ENCODE measurements around the gene MLST8. TPM values are rescaled to one million over a fixed set of nuclear protein-coding genes. Genes with fewer than 3 reads are reported as not detected.

Gene MLST8
- total and polyA plus RNA-seq, 2 of the 8 experiments (the other 6 are each of a cell fraction or from before 2014, with no cell fraction given) = 67.6 to 321 TPM

DNA sequence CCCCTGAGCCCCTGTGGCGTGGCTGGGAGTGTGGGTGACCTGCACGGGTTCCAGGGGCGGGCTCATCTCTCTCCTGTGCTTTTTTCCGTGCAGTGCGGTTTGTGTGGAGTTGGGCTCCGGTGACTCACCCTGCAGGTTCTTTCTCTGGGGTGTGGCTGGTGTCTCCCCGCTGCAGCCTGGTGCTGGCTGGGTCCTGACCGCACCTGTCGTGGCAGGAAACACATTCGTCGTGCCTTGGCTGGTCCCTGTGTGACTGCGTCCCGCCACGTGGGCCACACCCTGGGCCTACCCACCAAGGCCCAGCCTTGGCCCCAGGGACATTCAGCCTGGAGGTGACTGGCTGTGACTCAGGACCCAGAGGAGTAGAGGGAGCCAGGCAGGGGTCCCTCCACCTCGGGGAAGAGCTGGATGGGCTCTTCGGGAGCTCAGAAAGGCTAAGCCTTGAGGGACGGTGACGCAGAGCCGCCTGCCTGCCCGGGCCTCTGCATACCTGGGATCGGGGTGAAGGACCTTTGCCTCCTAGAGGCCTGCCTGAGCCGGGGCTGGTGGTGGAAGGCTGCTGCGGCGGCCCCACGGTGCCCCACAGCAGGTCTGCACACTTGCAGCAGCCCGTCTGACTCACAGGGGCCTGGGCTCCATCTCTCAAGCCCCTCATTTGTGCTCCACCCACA lies 41.9 kb upstream of the MLST8 start (continued):
- TF ChIP-seq, protein P1, sequence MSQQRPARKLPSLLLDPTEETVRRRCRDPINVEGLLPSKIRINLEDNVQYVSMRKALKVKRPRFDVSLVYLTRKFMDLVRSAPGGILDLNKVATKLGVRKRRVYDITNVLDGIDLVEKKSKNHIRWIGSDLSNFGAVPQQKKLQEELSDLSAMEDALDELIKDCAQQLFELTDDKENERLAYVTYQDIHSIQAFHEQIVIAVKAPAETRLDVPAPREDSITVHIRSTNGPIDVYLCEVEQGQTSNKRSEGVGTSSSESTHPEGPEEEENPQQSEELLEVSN (IDR thresholded peaks at IDR 0.05) = no peak
- TF ChIP-seq SRF (IDR thresholded peaks at IDR 0.05; ENCODE audit: low read depth, low read length) (no peak), RNF2 (IDR thresholded peaks at IDR 0.05; ENCODE audit: borderline replicate concordance, low read depth, low read length, missing control alignments, poor library complexity, severe bottlenecking) (no peak), GTF2F1 (IDR thresholded peaks at IDR 0.05; ENCODE audit: borderline replicate concordance, low read depth, low read length) (no peak), SUZ12 (IDR thresholded peaks at IDR 0.05; ENCODE audit: low read length) (no peak), CTBP2 (IDR thresholded peaks at IDR 0.05; ENCODE audit: borderline replicate concordance, insufficient read depth, insufficient read length, low read length) (no peak), SIN3A (conservative IDR thresholded peaks at IDR 0.05 in 1 of 2, IDR thresholded peaks at IDR 0.05 in 1 of 2; ENCODE audit: low read depth in 1 of 2, low read length in 2 of 2) (no peak), BRCA1 (IDR thresholded peaks at IDR 0.05; ENCODE audit: low read depth, low read length) (no peak)
- TF ChIP-seq, protein P2, sequence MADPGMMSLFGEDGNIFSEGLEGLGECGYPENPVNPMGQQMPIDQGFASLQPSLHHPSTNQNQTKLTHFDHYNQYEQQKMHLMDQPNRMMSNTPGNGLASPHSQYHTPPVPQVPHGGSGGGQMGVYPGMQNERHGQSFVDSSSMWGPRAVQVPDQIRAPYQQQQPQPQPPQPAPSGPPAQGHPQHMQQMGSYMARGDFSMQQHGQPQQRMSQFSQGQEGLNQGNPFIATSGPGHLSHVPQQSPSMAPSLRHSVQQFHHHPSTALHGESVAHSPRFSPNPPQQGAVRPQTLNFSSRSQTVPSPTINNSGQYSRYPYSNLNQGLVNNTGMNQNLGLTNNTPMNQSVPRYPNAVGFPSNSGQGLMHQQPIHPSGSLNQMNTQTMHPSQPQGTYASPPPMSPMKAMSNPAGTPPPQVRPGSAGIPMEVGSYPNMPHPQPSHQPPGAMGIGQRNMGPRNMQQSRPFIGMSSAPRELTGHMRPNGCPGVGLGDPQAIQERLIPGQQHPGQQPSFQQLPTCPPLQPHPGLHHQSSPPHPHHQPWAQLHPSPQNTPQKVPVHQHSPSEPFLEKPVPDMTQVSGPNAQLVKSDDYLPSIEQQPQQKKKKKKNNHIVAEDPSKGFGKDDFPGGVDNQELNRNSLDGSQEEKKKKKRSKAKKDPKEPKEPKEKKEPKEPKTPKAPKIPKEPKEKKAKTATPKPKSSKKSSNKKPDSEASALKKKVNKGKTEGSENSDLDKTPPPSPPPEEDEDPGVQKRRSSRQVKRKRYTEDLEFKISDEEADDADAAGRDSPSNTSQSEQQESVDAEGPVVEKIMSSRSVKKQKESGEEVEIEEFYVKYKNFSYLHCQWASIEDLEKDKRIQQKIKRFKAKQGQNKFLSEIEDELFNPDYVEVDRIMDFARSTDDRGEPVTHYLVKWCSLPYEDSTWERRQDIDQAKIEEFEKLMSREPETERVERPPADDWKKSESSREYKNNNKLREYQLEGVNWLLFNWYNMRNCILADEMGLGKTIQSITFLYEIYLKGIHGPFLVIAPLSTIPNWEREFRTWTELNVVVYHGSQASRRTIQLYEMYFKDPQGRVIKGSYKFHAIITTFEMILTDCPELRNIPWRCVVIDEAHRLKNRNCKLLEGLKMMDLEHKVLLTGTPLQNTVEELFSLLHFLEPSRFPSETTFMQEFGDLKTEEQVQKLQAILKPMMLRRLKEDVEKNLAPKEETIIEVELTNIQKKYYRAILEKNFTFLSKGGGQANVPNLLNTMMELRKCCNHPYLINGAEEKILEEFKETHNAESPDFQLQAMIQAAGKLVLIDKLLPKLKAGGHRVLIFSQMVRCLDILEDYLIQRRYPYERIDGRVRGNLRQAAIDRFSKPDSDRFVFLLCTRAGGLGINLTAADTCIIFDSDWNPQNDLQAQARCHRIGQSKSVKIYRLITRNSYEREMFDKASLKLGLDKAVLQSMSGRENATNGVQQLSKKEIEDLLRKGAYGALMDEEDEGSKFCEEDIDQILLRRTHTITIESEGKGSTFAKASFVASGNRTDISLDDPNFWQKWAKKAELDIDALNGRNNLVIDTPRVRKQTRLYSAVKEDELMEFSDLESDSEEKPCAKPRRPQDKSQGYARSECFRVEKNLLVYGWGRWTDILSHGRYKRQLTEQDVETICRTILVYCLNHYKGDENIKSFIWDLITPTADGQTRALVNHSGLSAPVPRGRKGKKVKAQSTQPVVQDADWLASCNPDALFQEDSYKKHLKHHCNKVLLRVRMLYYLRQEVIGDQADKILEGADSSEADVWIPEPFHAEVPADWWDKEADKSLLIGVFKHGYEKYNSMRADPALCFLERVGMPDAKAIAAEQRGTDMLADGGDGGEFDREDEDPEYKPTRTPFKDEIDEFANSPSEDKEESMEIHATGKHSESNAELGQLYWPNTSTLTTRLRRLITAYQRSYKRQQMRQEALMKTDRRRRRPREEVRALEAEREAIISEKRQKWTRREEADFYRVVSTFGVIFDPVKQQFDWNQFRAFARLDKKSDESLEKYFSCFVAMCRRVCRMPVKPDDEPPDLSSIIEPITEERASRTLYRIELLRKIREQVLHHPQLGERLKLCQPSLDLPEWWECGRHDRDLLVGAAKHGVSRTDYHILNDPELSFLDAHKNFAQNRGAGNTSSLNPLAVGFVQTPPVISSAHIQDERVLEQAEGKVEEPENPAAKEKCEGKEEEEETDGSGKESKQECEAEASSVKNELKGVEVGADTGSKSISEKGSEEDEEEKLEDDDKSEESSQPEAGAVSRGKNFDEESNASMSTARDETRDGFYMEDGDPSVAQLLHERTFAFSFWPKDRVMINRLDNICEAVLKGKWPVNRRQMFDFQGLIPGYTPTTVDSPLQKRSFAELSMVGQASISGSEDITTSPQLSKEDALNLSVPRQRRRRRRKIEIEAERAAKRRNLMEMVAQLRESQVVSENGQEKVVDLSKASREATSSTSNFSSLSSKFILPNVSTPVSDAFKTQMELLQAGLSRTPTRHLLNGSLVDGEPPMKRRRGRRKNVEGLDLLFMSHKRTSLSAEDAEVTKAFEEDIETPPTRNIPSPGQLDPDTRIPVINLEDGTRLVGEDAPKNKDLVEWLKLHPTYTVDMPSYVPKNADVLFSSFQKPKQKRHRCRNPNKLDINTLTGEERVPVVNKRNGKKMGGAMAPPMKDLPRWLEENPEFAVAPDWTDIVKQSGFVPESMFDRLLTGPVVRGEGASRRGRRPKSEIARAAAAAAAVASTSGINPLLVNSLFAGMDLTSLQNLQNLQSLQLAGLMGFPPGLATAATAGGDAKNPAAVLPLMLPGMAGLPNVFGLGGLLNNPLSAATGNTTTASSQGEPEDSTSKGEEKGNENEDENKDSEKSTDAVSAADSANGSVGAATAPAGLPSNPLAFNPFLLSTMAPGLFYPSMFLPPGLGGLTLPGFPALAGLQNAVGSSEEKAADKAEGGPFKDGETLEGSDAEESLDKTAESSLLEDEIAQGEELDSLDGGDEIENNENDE (IDR thresholded peaks at IDR 0.05; ENCODE audit: insufficient replicate concordance, low read length) = no peak

Data from H1 (cell line).